Stimulated activated CD8-positive, alpha-beta memory T cell treated with anti-CD3 and anti-CD28 coated beads, Interleukin-15, amount 100 ng/mL, for 4 hours (primary cell): ENCODE measurements around the gene CAMK2D.
A peak's percentile ranks its signal among the peaks of the same experiment; 100 is the strongest.

Experiments
- DNase-seq, 2 donors: peaks; one replicate each; pipeline ENCODE4 v3.0.0-alpha.2; 2020; ENCODE audit warnings: low read depth in 2 of 2

CAMK2D gene

GRCh38 chr4:113522433-113522832 lies 239.1 kb downstream of the CAMK2D start:
- no peak for DNase-seq

- no peak for DNase-seq
Measured at GRCh38 chr4:113513382-113513781, 248.2 kb downstream of the CAMK2D start.

GRCh38 chr4:113512880-113513279 lies 248.7 kb downstream of the CAMK2D start:
- DNase-seq: no peak

- DNase-seq: no peak
Measured at GRCh38 chr4:113511944-113512343, 249.6 kb downstream of the CAMK2D start.

- no peak for DNase-seq
Measured at GRCh38 chr4:113509851-113510250, 251.7 kb downstream of the CAMK2D start.

- DNase-seq: no peak
Measured at GRCh38 chr4:113505044-113505443, 256.5 kb downstream of the CAMK2D start.

GRCh38 chr4:113504422-113504821 lies 257.1 kb downstream of the CAMK2D start:
- no peak for DNase-seq

- DNase-seq: no peak
Measured at GRCh38 chr4:113503691-113504090, 257.8 kb downstream of the CAMK2D start.

- no peak for DNase-seq
Measured at GRCh38 chr4:113502906-113503305, 258.6 kb downstream of the CAMK2D start.

GRCh38 chr4:113502476-113502875 lies 259.1 kb downstream of the CAMK2D start:
- no peak for DNase-seq

GRCh38 chr4:113500424-113500823 lies 261.1 kb downstream of the CAMK2D start:
- no peak for DNase-seq

- no peak for DNase-seq
Measured at GRCh38 chr4:113499696-113500095, 261.8 kb downstream of the CAMK2D start.

- DNase-seq: no peak
Measured at GRCh38 chr4:113499166-113499565, 262.4 kb downstream of the CAMK2D start.

GRCh38 chr4:113497154-113497884 lies 264.2 kb downstream of the CAMK2D start:
- no peak for DNase-seq

- DNase-seq: no peak
Measured at GRCh38 chr4:113496698-113497097, 264.8 kb downstream of the CAMK2D start.

- no peak for DNase-seq
Measured at GRCh38 chr4:113495790-113496189, 265.7 kb downstream of the CAMK2D start.

- no peak for DNase-seq
Measured at GRCh38 chr4:113483131-113483530, 278.4 kb downstream of the CAMK2D start.

- no peak for DNase-seq
Measured at GRCh38 chr4:113482325-113482724, 279.2 kb downstream of the CAMK2D start.

- no peak for DNase-seq
Measured at GRCh38 chr4:113481820-113482219, 279.7 kb downstream of the CAMK2D start.

- no peak for DNase-seq
Measured at GRCh38 chr4:113480109-113480508, 281.4 kb downstream of the CAMK2D start.

- no peak for DNase-seq
Measured at GRCh38 chr4:113478032-113478431, 283.5 kb downstream of the CAMK2D start.

- peak in 1 of 2 donors; percentile 3 for DNase-seq
Measured at GRCh38 chr4:113476800-113477199, 284.7 kb downstream of the CAMK2D start.

GRCh38 chr4:113474017-113474416 lies 287.5 kb downstream of the CAMK2D start:
- no peak for DNase-seq

GRCh38 chr4:113472864-113473263 lies 288.7 kb downstream of the CAMK2D start:
- DNase-seq: no peak
